Prostate gland (tissue), 2 donors: Measurements from ENCODE around the gene VPS39.

Experiments used
- CTCF ChIP-seq, 4 experiments: fragments of 200-600 bp in 2 of 4; fragments of 450-650 bp in 2 of 4; sonication (generic) in 2 of 4; IDR thresholded peaks; 1 replicate in 3 of 4; 2 replicates in 1 of 4; pipeline ENCODE4 v1.5.1; 2016 to 2019; ENCODE audit warnings: antibody characterized with exemption in 4 of 4, mild to moderate bottlenecking in 2 of 4, moderate library complexity in 2 of 4
- POLR2AphosphoS5 ChIP-seq: sonication (generic); formaldehyde crosslinking; IDR thresholded peaks from one replicate; pipeline ENCODE4 v1.6.1; 2017; ENCODE audit warnings: antibody characterized with exemption

- TF ChIP-seq POLR2AphosphoS5: no peak
- no peak for TF ChIP-seq CTCF (IDR thresholded peaks at IDR 0.05)
Measured at GRCh38 chr15:42152921-42153698, 55.0 kb downstream of the VPS39 start.
